HCT116 (cell line): ENCODE measurements around the gene C14orf132. TPM values are rescaled to one million over a fixed set of nuclear protein-coding genes. Genes with fewer than 3 reads are reported as not detected.

Experiments
- ATAC-seq: fragments of 200-7000 bp; cut with Tn5 transposase; 2 replicates; pipeline ENCODE4 v1.9.1; 2020; ENCODE audit warnings: mild to moderate bottlenecking, moderate library complexity
- BruUV-seq: library from RNA; stranded (reverse); fragments of 400-500 nt; replicated peaks from 2 replicates; lab custom pipeline; 2021; lab: Mats Ljungman, UMichigan
- CTCF ChIA-PET: fragments of 300-600 bp; sonication (Branson Sonifier 250); formaldehyde crosslinking; loops from one replicate; lab custom pipeline; 2021; ENCODE audit warnings: antibody characterized with exemption; lab: Charles Lee
- POLR2A ChIA-PET: fragments of 300-600, 350-600 bp; sonication (Branson Sonifier 250); formaldehyde crosslinking; loops from one replicate; lab custom pipeline; 2021; ENCODE audit warnings: antibody characterized with exemption; lab: Charles Lee
- RAD21 ChIA-PET, 2 experiments: fragments of 300-600 bp; sonication (Branson Sonifier 250); formaldehyde crosslinking; loops; one replicate each; lab custom pipeline; 2023; ENCODE audit warnings: low total read pairs in 2 of 2; ENCODE audit not compliant: uncharacterized antibody in 2 of 2, unreplicated experiment in 2 of 2, low non-redundant PET in 1 of 2; lab: Charles Lee
- DNase-seq: peaks from one replicate; pipeline ENCODE4 v3.0.0-alpha.2; 2010; ENCODE audit warnings: low read depth, low spot score
- H2AFZ ChIP-seq: fragments of 200-600 bp; shearing (Covaris generic), sonication (generic); 2 replicates; pipeline ENCODE4 v1.6.1; 2017; ENCODE audit warnings: low read depth, mixed run types, mixed read lengths, antibody characterized with exemption, low read length; ENCODE audit not compliant: poor library complexity, severe bottlenecking
- H3K27ac ChIP-seq: 2 replicates; pipeline ENCODE4 v1.5.1; 2012; ENCODE audit warnings: low read depth, low read length
- H3K27me3 ChIP-seq: fragments of 200-600 bp; sonication (generic); 2 replicates; pipeline ENCODE4 v1.6.1; 2016; ENCODE audit warnings: mixed run types, low read length, mixed read lengths; ENCODE audit not compliant: insufficient read depth
- H3K36me3 ChIP-seq, 2 experiments: fragments of 200-500 bp in 1 of 2; fragments of 200-600 bp in 1 of 2; sonication (Bioruptor generic) in 1 of 2; sonication (generic) in 1 of 2; 2 replicates each; pipeline versions ENCODE4 v1.5.1 to v1.6.1; 2014 to 2016; ENCODE audit warnings: low read length in 2 of 2, inconsistent platforms in 1 of 2, mixed read lengths in 1 of 2, mixed run types in 1 of 2; ENCODE audit not compliant: insufficient read depth in 2 of 2, control insufficient read depth in 1 of 2
- H3K4me1 ChIP-seq, 2 experiments: fragments of 200-600 bp in 1 of 2; sonication (generic) in 1 of 2; 2 replicates each; pipeline versions ENCODE4 v1.5.1 to v1.6.1; 2012 to 2017; ENCODE audit warnings: low read length in 2 of 2, inconsistent platforms in 1 of 2, mild to moderate bottlenecking in 1 of 2, mixed read lengths in 1 of 2, mixed run types in 1 of 2, moderate library complexity in 1 of 2; ENCODE audit not compliant: insufficient read depth in 2 of 2, control insufficient read depth in 1 of 2
- H3K4me2 ChIP-seq: fragments of 200-600 bp; sonication (generic); 2 replicates; pipeline ENCODE4 v1.6.1; 2017; ENCODE audit warnings: mixed run types, low read length, mixed read lengths
- H3K4me3 ChIP-seq, 2 experiments: fragments of 200-600 bp in 1 of 2; sonication (generic) in 1 of 2; replicated peaks in 1 of 2; 2 replicates each; pipeline ENCODE4 v1.5.1; 2011 to 2016; ENCODE audit warnings: low read length in 2 of 2, control low read depth in 1 of 2, low read depth in 1 of 2, mild to moderate bottlenecking in 1 of 2, mixed read lengths in 1 of 2, mixed run types in 1 of 2
- H3K79me2 ChIP-seq: fragments of 200-600 bp; sonication (generic); 2 replicates; pipeline ENCODE4 v1.6.1; 2017; ENCODE audit warnings: mild to moderate bottlenecking, mixed run types, low read length, moderate library complexity, mixed read lengths; ENCODE audit not compliant: insufficient read depth
- H3K9ac ChIP-seq: fragments of 200-600 bp; sonication (generic); 2 replicates; pipeline ENCODE4 v1.6.1; 2016; ENCODE audit warnings: low read length, mixed read lengths
- H3K9me2 ChIP-seq: fragments of 200-600 bp; sonication (generic), shearing (Covaris generic); 2 replicates; pipeline ENCODE4 v1.6.1; 2017; ENCODE audit warnings: mixed run types, mild to moderate bottlenecking, moderate library complexity; ENCODE audit not compliant: insufficient read depth
- H3K9me3 ChIP-seq, 2 experiments: fragments of 200-500 bp in 1 of 2; fragments of 200-600 bp in 1 of 2; sonication (Bioruptor generic) in 1 of 2; sonication (generic) in 1 of 2; 2 replicates each; pipeline ENCODE4 v1.6.1; 2014 to 2017; ENCODE audit warnings: low read length in 2 of 2, mixed read lengths in 2 of 2, inconsistent platforms in 1 of 2, low read depth in 1 of 2, mild to moderate bottlenecking in 1 of 2, mixed run types in 1 of 2, moderate library complexity in 1 of 2; ENCODE audit not compliant: control insufficient read depth in 1 of 2, insufficient read depth in 1 of 2
- H4K20me1 ChIP-seq: fragments of 200-600 bp; sonication (generic), shearing (Covaris generic); 2 replicates; pipeline ENCODE4 v1.6.1; 2017; ENCODE audit warnings: mixed run types, mild to moderate bottlenecking, moderate library complexity; ENCODE audit not compliant: insufficient read depth
- ATF3 ChIP-seq: IDR thresholded peaks from 2 replicates; pipeline ENCODE4 v1.6.1; 2012
- CBX3 ChIP-seq: IDR thresholded peaks from 2 replicates; pipeline ENCODE4 v1.6.1; 2012; ENCODE audit warnings: low read depth
- CTCF ChIP-seq, 3 experiments: fragments of 200-600 bp in 1 of 3; sonication (generic) in 1 of 3; IDR thresholded peaks in 2 of 3; conservative IDR thresholded peaks in 1 of 3; 2 replicates each; pipeline ENCODE4 v1.5.1; 2012 to 2017; ENCODE audit warnings: low read depth in 2 of 3, low read length in 2 of 3, antibody characterized with exemption in 1 of 3, borderline replicate concordance in 1 of 3, control low read depth in 1 of 3, mild to moderate bottlenecking in 1 of 3, mixed read lengths in 1 of 3, mixed run types in 1 of 3, moderate library complexity in 1 of 3; ENCODE audit not compliant: insufficient read depth in 1 of 3
- EGR1 ChIP-seq: IDR thresholded peaks from 2 replicates; pipeline ENCODE4 v1.6.1; 2012; ENCODE audit warnings: low read depth
- JUND ChIP-seq: IDR thresholded peaks from 2 replicates; pipeline ENCODE4 v1.6.1; 2012
- POLR2A ChIP-seq: IDR thresholded peaks from 2 replicates; pipeline ENCODE4 v1.7.0; 2011; ENCODE audit warnings: borderline replicate concordance; ENCODE audit not compliant: insufficient read depth, insufficient read length; ENCODE audit errors: extremely low read depth
- POLR2AphosphoS5 ChIP-seq: IDR thresholded peaks from 2 replicates; pipeline ENCODE4 v1.6.1; 2011; ENCODE audit warnings: mild to moderate bottlenecking, low read depth, low read length, moderate library complexity
- SIN3A ChIP-seq: IDR thresholded peaks from 2 replicates; pipeline ENCODE4 v1.6.1; 2012; ENCODE audit warnings: low read depth
- TCF7L2 ChIP-seq: IDR thresholded peaks from 2 replicates; pipeline ENCODE4 v1.7.0; 2011; ENCODE audit warnings: borderline replicate concordance, inconsistent platforms; ENCODE audit not compliant: insufficient read depth, insufficient read length; ENCODE audit errors: extremely low read depth
- YY1 ChIP-seq: IDR thresholded peaks from 2 replicates; pipeline ENCODE4 v1.6.1; 2011; ENCODE audit warnings: low read length, low read depth, moderate library complexity, mild to moderate bottlenecking; ENCODE audit not compliant: insufficient replicate concordance; ENCODE audit errors: extremely low read depth
- ZFX ChIP-seq: fragments of 450-650 bp; IDR thresholded peaks from 2 replicates; pipeline ENCODE4 v1.6.1; 2017
- ZNF274 ChIP-seq: fragments of 200-500 bp; sonication (Bioruptor generic); IDR thresholded peaks from 2 replicates; pipeline ENCODE4 v1.6.1; 2014; ENCODE audit warnings: mild to moderate bottlenecking, low read depth, low read length, inconsistent platforms
- intact Hi-C: fragments of 100-400 bp; cut with micrococcal nuclease; formaldehyde crosslinking; loops from 2 replicates; pipeline ENCODE4 v1.10.0; 2022
- total RNA-seq: library from RNA; stranded (reverse); gene quantifications from one replicate; pipeline ENCODE4 v1.2.1, GENCODE V29; 2021; ENCODE audit not compliant: unreplicated experiment
- TF ChIP-seq, protein P1 (sequence below): IDR thresholded peaks from 2 replicates; pipeline ENCODE4 v1.6.1; 2011; ENCODE audit warnings: mild to moderate bottlenecking, low read length, moderate library complexity; ENCODE audit not compliant: insufficient replicate concordance; ENCODE audit errors: extremely low read depth
- TF ChIP-seq, protein P2 (sequence below): IDR thresholded peaks from 2 replicates; pipeline ENCODE4 v1.6.1; 2012; ENCODE audit warnings: low read depth

C14orf132 gene
- total RNA-seq, 1 experiment from 2014 or later = 3.4 TPM

DNA sequence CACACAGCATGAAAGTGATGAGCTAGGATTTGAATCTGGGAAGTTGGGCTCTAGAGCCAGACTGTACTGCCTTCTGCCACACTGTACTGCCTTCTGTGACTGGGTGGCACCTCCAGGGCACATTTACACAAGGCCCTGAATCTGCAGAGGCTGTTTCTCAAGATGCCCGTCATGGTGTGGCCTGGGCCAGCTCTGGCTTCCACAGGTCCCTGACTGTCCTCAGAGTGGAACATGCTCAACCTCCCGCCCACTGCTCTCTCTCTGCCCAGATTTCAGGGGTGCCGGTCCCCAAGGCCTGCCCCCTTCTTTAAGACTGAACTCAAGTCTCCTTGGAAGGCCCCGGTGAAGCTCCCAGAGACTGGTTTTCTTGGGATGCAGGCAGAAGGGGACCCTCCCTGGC, 50.2 kb downstream of the C14orf132 start:
- Histone ChIP-seq H3K9me2 (no peaks in the 10 kb centered on the region), H3K4me3 (no peak overlapping the region), H4K20me1 (no peaks in the 10 kb centered on the region), H3K4me2 (no peak overlapping the region), H3K79me2 (no peaks in the 10 kb centered on the region), H3K9me3 (no peaks in the 10 kb centered on the region), H3K4me1 (peaks cover 11 to 19% of the 10 kb centered on the region in 2 experiments), H3K9ac (no peak overlapping the region), H3K27ac (no peak overlapping the region), H3K36me3 (no peaks in the 10 kb centered on the region; a peak in 1 of 4 replicates), H3K27me3 (no peaks in the 10 kb centered on the region), H2AFZ (no peak overlapping the region)
- TF ChIP-seq YY1 (no peak), ATF3 (no peak), EGR1 (no peak), ZNF274 (no peak), TCF7L2 (no peak), CBX3 (no peak), JUND (no peak), SIN3A (no peak), POLR2AphosphoS5 (no peak), ZFX (no peak), POLR2A (no peak), CTCF (IDR thresholded peaks at IDR 0.05 in 2 of 3, conservative IDR thresholded peaks at IDR 0.05 in 1 of 3; ENCODE audit: borderline replicate concordance in 1 of 3, insufficient read depth in 1 of 3, low read depth in 2 of 3, low read length in 2 of 3) (no peak)
- TF ChIP-seq, protein P1, sequence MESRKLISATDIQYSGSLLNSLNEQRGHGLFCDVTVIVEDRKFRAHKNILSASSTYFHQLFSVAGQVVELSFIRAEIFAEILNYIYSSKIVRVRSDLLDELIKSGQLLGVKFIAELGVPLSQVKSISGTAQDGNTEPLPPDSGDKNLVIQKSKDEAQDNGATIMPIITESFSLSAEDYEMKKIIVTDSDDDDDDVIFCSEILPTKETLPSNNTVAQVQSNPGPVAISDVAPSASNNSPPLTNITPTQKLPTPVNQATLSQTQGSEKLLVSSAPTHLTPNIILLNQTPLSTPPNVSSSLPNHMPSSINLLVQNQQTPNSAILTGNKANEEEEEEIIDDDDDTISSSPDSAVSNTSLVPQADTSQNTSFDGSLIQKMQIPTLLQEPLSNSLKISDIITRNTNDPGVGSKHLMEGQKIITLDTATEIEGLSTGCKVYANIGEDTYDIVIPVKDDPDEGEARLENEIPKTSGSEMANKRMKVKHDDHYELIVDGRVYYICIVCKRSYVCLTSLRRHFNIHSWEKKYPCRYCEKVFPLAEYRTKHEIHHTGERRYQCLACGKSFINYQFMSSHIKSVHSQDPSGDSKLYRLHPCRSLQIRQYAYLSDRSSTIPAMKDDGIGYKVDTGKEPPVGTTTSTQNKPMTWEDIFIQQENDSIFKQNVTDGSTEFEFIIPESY = no peak
- TF ChIP-seq, protein P2, sequence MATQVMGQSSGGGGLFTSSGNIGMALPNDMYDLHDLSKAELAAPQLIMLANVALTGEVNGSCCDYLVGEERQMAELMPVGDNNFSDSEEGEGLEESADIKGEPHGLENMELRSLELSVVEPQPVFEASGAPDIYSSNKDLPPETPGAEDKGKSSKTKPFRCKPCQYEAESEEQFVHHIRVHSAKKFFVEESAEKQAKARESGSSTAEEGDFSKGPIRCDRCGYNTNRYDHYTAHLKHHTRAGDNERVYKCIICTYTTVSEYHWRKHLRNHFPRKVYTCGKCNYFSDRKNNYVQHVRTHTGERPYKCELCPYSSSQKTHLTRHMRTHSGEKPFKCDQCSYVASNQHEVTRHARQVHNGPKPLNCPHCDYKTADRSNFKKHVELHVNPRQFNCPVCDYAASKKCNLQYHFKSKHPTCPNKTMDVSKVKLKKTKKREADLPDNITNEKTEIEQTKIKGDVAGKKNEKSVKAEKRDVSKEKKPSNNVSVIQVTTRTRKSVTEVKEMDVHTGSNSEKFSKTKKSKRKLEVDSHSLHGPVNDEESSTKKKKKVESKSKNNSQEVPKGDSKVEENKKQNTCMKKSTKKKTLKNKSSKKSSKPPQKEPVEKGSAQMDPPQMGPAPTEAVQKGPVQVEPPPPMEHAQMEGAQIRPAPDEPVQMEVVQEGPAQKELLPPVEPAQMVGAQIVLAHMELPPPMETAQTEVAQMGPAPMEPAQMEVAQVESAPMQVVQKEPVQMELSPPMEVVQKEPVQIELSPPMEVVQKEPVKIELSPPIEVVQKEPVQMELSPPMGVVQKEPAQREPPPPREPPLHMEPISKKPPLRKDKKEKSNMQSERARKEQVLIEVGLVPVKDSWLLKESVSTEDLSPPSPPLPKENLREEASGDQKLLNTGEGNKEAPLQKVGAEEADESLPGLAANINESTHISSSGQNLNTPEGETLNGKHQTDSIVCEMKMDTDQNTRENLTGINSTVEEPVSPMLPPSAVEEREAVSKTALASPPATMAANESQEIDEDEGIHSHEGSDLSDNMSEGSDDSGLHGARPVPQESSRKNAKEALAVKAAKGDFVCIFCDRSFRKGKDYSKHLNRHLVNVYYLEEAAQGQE = no peak
- ChIA-PET POLR2A (no interaction called here), CTCF (interaction anchor here (1.1 to 1.2 kb wide), 2 partner anchors 9 to 12 kb away, joined by 3 to 4 read pairs; no protein-coding TSS in a partner anchor), RAD21 (no interaction called here)
- no TSS peak for BruUV-seq
- intact Hi-C loops = no loop called here
- ATAC-seq (no peak), DNase-seq (no peak)
